HEK293 (cell line): ENCODE measurements around the gene SLC38A4.

ENCODE experiments used
- ZBTB17 ChIP-seq: fragments of 450-650 bp; formaldehyde crosslinking; IDR thresholded peaks from 2 replicates; pipeline ENCODE4 v1.5.1; 2016; ENCODE audit warnings: missing biosample characterization, missing genetic modification characterization
- ZNF423 ChIP-seq: fragments of 450-650 bp; formaldehyde crosslinking; IDR thresholded peaks from 2 replicates; pipeline ENCODE4 v1.5.1; 2016; ENCODE audit warnings: missing biosample characterization, missing genetic modification characterization
- ZNF830 ChIP-seq: fragments of 450-650 bp; IDR thresholded peaks from 2 replicates; pipeline ENCODE4 v1.5.0; 2018; ENCODE audit warnings: missing biosample characterization, missing genetic modification characterization, low read depth, mild to moderate bottlenecking, moderate library complexity
- TF ChIP-seq, protein P1 (sequence below): fragments of 450-650 bp; formaldehyde crosslinking; IDR thresholded peaks from 2 replicates; pipeline ENCODE4 v1.5.1; 2016; ENCODE audit warnings: missing biosample characterization, missing genetic modification characterization
- TF ChIP-seq, protein P2 (sequence below): fragments of 450-650 bp; formaldehyde crosslinking; IDR thresholded peaks from 2 replicates; pipeline ENCODE4 v1.5.1; 2016; ENCODE audit warnings: missing biosample characterization, missing genetic modification characterization
- TF ChIP-seq, protein P3 (sequence below): fragments of 450-650 bp; formaldehyde crosslinking; IDR thresholded peaks from 2 replicates; pipeline ENCODE4 v1.5.1; 2016; ENCODE audit warnings: missing biosample characterization, missing genetic modification characterization
- TF ChIP-seq, protein P4 (sequence below): fragments of 450-650 bp; formaldehyde crosslinking; IDR thresholded peaks from 2 replicates; pipeline ENCODE4 v1.5.1; 2016; ENCODE audit warnings: missing biosample characterization, missing genetic modification characterization
- TF ChIP-seq, protein P5 (sequence below): fragments of 450-650 bp; formaldehyde crosslinking; IDR thresholded peaks from 2 replicates; pipeline ENCODE4 v1.5.1; 2016; ENCODE audit warnings: missing biosample characterization, missing genetic modification characterization

DNA sequence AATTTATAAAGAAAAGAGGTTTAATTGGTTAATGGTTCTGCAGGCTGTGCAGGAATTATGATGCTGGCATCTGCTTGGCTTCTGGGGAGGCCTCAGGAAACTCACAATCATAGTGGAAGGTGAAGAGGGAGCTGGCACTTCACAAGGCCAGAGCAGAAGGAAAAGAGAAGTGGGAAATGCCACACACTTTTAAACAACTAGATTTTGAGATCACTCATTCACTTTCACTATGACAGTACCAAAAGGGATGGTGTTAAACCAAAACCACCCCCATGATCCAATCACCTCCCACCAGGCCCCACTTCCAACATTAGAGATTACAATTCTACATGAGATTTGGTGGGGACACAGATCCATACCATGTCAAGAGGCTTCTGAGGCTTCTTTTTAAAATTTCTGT, 62.6 kb downstream of the SLC38A4 start:
- TF ChIP-seq, protein P1, sequence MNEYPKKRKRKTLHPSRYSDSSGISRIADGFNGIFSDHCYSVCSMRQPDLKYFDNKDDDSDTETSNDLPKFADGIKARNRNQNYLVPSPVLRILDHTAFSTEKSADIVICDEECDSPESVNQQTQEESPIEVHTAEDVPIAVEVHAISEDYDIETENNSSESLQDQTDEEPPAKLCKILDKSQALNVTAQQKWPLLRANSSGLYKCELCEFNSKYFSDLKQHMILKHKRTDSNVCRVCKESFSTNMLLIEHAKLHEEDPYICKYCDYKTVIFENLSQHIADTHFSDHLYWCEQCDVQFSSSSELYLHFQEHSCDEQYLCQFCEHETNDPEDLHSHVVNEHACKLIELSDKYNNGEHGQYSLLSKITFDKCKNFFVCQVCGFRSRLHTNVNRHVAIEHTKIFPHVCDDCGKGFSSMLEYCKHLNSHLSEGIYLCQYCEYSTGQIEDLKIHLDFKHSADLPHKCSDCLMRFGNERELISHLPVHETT (tag by site-specific recombination), result no peak
- TF ChIP-seq, protein P2, sequence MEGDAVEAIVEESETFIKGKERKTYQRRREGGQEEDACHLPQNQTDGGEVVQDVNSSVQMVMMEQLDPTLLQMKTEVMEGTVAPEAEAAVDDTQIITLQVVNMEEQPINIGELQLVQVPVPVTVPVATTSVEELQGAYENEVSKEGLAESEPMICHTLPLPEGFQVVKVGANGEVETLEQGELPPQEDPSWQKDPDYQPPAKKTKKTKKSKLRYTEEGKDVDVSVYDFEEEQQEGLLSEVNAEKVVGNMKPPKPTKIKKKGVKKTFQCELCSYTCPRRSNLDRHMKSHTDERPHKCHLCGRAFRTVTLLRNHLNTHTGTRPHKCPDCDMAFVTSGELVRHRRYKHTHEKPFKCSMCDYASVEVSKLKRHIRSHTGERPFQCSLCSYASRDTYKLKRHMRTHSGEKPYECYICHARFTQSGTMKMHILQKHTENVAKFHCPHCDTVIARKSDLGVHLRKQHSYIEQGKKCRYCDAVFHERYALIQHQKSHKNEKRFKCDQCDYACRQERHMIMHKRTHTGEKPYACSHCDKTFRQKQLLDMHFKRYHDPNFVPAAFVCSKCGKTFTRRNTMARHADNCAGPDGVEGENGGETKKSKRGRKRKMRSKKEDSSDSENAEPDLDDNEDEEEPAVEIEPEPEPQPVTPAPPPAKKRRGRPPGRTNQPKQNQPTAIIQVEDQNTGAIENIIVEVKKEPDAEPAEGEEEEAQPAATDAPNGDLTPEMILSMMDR (tag by site-specific recombination), result no peak
- TF ChIP-seq ZBTB17 (tag by site-specific recombination), result no peak
- TF ChIP-seq, protein P3, sequence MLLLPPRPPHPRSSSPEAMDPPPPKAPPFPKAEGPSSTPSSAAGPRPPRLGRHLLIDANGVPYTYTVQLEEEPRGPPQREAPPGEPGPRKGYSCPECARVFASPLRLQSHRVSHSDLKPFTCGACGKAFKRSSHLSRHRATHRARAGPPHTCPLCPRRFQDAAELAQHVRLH, result no peak
- TF ChIP-seq ZNF830, result no peak
- no peak for TF ChIP-seq ZNF423 (tag by site-specific recombination)
- TF ChIP-seq, protein P4, sequence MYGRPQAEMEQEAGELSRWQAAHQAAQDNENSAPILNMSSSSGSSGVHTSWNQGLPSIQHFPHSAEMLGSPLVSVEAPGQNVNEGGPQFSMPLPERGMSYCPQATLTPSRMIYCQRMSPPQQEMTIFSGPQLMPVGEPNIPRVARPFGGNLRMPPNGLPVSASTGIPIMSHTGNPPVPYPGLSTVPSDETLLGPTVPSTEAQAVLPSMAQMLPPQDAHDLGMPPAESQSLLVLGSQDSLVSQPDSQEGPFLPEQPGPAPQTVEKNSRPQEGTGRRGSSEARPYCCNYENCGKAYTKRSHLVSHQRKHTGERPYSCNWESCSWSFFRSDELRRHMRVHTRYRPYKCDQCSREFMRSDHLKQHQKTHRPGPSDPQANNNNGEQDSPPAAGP (tag by site-specific recombination), result no peak
- TF ChIP-seq, protein P5, sequence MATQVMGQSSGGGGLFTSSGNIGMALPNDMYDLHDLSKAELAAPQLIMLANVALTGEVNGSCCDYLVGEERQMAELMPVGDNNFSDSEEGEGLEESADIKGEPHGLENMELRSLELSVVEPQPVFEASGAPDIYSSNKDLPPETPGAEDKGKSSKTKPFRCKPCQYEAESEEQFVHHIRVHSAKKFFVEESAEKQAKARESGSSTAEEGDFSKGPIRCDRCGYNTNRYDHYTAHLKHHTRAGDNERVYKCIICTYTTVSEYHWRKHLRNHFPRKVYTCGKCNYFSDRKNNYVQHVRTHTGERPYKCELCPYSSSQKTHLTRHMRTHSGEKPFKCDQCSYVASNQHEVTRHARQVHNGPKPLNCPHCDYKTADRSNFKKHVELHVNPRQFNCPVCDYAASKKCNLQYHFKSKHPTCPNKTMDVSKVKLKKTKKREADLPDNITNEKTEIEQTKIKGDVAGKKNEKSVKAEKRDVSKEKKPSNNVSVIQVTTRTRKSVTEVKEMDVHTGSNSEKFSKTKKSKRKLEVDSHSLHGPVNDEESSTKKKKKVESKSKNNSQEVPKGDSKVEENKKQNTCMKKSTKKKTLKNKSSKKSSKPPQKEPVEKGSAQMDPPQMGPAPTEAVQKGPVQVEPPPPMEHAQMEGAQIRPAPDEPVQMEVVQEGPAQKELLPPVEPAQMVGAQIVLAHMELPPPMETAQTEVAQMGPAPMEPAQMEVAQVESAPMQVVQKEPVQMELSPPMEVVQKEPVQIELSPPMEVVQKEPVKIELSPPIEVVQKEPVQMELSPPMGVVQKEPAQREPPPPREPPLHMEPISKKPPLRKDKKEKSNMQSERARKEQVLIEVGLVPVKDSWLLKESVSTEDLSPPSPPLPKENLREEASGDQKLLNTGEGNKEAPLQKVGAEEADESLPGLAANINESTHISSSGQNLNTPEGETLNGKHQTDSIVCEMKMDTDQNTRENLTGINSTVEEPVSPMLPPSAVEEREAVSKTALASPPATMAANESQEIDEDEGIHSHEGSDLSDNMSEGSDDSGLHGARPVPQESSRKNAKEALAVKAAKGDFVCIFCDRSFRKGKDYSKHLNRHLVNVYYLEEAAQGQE, result no peak
